Measurements from ENCODE around the gene SLC39A10. TPM values are rescaled to one million over a fixed set of nuclear protein-coding genes. Genes with fewer than 3 reads are reported as not detected.
A peak's percentile ranks its signal among the peaks of the same experiment; 100 is the strongest.

Gene SLC39A10
- total RNA-seq, 1 experiment from 2014 or later, result 167 TPM

GRCh38 chr2:195651046-195651445 is 6.0 kb upstream of the SLC39A10 start:
- DNase-seq (ENCODE audit: low spot score) (no peak), ATAC-seq (no peak)
- ChIA-PET POLR2A (no interaction called here), CTCF (interaction anchor here (0.6 to 0.8 kb wide), 3 partner anchors 9 to 108 kb away, joined by 3 read pairs; no protein-coding TSS in a partner anchor)
- H3K36me3 Mint-ChIP-seq, result no peaks in the 10 kb centered on the region
- H3K9me3 Mint-ChIP-seq, result no peaks in the 10 kb centered on the region
- no peak overlapping the region for H3K27ac Mint-ChIP-seq
- H3K4me3 Mint-ChIP-seq, result no peak overlapping the region
- peaks cover 29% of the 10 kb centered on the region for H3K4me1 Mint-ChIP-seq
- no peak for TF ChIP-seq NFATC4 (CRISPR knock-in tag; IDR thresholded peaks at IDR 0.05)
- no peaks in the 10 kb centered on the region for H3K27me3 Mint-ChIP-seq (ENCODE audit: low read depth)

GRCh38 chr2:195652911-195653310 is 4.1 kb upstream of the SLC39A10 start:
- ATAC-seq, result no peak
- Mint-ChIP-seq H3K9me3 (no peaks in the 10 kb centered on the region), H3K27me3 (ENCODE audit: low read depth) (no peaks in the 10 kb centered on the region), H3K4me3 (no peak overlapping the region), H3K36me3 (no peaks in the 10 kb centered on the region), H3K27ac (no peak overlapping the region), H3K4me1 (peaks cover 20% of the 10 kb centered on the region)
- POLR2A ChIA-PET, result no interaction called here
- DNase-seq (ENCODE audit: low spot score), result no peak
- CTCF ChIA-PET, result interaction anchor here (0.7 kb wide), 1 partner anchor 20 kb away, joined by 3 read pairs; no protein-coding TSS in a partner anchor
- no peak for TF ChIP-seq CBFB (CRISPR knock-in tag; IDR thresholded peaks at IDR 0.05; ENCODE audit: low read depth)
- no peak for TF ChIP-seq ZBTB43 (CRISPR knock-in tag; IDR thresholded peaks at IDR 0.05)
- no peak for TF ChIP-seq STAT6 (CRISPR knock-in tag; conservative IDR thresholded peaks at IDR 0.05; ENCODE audit: low read depth)
- no peak for TF ChIP-seq ZNF121 (CRISPR knock-in tag; IDR thresholded peaks at IDR 0.05)
- no peak for TF ChIP-seq MXD4 (CRISPR knock-in tag; IDR thresholded peaks at IDR 0.05; ENCODE audit: borderline replicate concordance)
- TF ChIP-seq ZNF232 (CRISPR knock-in tag; IDR thresholded peaks at IDR 0.05), result no peak
- no peak for TF ChIP-seq JAZF1 (CRISPR knock-in tag; IDR thresholded peaks at IDR 0.05)
- no peak for TF ChIP-seq ZNF219 (CRISPR knock-in tag; IDR thresholded peaks at IDR 0.05; ENCODE audit: borderline replicate concordance)
- no peak for TF ChIP-seq ESRRA (CRISPR knock-in tag; IDR thresholded peaks at IDR 0.05; ENCODE audit: borderline replicate concordance)

GRCh38 chr2:195656161-195656858 is 716 bp upstream of the SLC39A10 start:
- POLR2A ChIA-PET, result interaction anchor here (0.7 to 1.4 kb wide), 12 partner anchors 9 to 174 kb away, joined by 3 to 19 read pairs (median 4); no protein-coding TSS in a partner anchor
- TF ChIP-seq ZNF281 (CRISPR knock-in tag; IDR thresholded peaks at IDR 0.05) (no peak), ZSCAN18 (CRISPR knock-in tag; IDR thresholded peaks at IDR 0.05) (no peak), E2F4 (CRISPR knock-in tag; IDR thresholded peaks at IDR 0.05; ENCODE audit: borderline replicate concordance, low read depth) (no peak), ZNF263 (CRISPR knock-in tag; IDR thresholded peaks at IDR 0.05; ENCODE audit: low read depth) (no peak), TEAD1 (CRISPR knock-in tag; IDR thresholded peaks at IDR 0.05) (no peak), NR3C1 (CRISPR knock-in tag; conservative IDR thresholded peaks at IDR 0.05; ENCODE audit: low read depth) (no peak), FOXK1 (CRISPR knock-in tag; IDR thresholded peaks at IDR 0.05) (no peak), RELA (CRISPR knock-in tag; IDR thresholded peaks at IDR 0.05; ENCODE audit: borderline replicate concordance) (no peak), FOXP4 (CRISPR knock-in tag; IDR thresholded peaks at IDR 0.05) (no peak)
- ATAC-seq (no peak), DNase-seq (ENCODE audit: low spot score) (no peak)
- no peaks in the 10 kb centered on the region for H3K27me3 Mint-ChIP-seq (ENCODE audit: low read depth)
- H3K4me3 Mint-ChIP-seq, result peak overlapping the region; percentile 97
- CTCF ChIA-PET, result interaction anchor here (0.8 to 1.9 kb wide), 10 partner anchors 10 to 681 kb away, joined by 3 to 20 read pairs (median 4); partner anchors contain the start of gene DNAH7
- H3K9me3 Mint-ChIP-seq, result no peaks in the 10 kb centered on the region
- no peaks in the 10 kb centered on the region for H3K36me3 Mint-ChIP-seq
- H3K27ac Mint-ChIP-seq, result peak overlapping the region; percentile 95
- peaks cover 37% of the 10 kb centered on the region for H3K4me1 Mint-ChIP-seq
